ENCODE results near the gene BCL7A.

BCL7A gene

GRCh38 chr12:122005252-122005776 lies 16.4 kb upstream of the BCL7A start:
- H3K27ac ChIP-seq: no peak overlapping the region
- no peaks in the 10 kb centered on the region for H3K36me3 ChIP-seq
- no peak for DNase-seq
- TF ChIP-seq CTCF (IDR thresholded peaks at IDR 0.05; ENCODE audit: low read depth, low read length): no peak
- no peaks in the 10 kb centered on the region for H3K9me3 ChIP-seq (ENCODE audit: severe bottlenecking)
- no peak overlapping the region for H3K4me3 ChIP-seq (ENCODE audit: low read depth, low read length)
- no peaks in the 10 kb centered on the region for H3K27me3 ChIP-seq (ENCODE audit: insufficient read depth, low read depth, severe bottlenecking)

- no peaks in the 10 kb centered on the region for H3K27me3 ChIP-seq (ENCODE audit: insufficient read depth, low read depth, severe bottlenecking)
- no peak overlapping the region for H3K27ac ChIP-seq
- no peak overlapping the region for H3K4me3 ChIP-seq (ENCODE audit: low read depth, low read length)
- DNase-seq: no peak
- H3K36me3 ChIP-seq: no peaks in the 10 kb centered on the region
- no peak for TF ChIP-seq CTCF (IDR thresholded peaks at IDR 0.05; ENCODE audit: low read depth, low read length)
- no peaks in the 10 kb centered on the region for H3K9me3 ChIP-seq (ENCODE audit: severe bottlenecking)
Observed at GRCh38 chr12:122006186-122006926, 15.3 kb upstream of the BCL7A start.

GRCh38 chr12:122009741-122010140 lies 11.9 kb upstream of the BCL7A start:
- TF ChIP-seq CTCF (IDR thresholded peaks at IDR 0.05; ENCODE audit: low read depth, low read length): no peak
- H3K9me3 ChIP-seq (ENCODE audit: severe bottlenecking): no peaks in the 10 kb centered on the region
- H3K36me3 ChIP-seq: no peaks in the 10 kb centered on the region
- no peak for DNase-seq
- no peaks in the 10 kb centered on the region for H3K27me3 ChIP-seq (ENCODE audit: insufficient read depth, low read depth, severe bottlenecking)
- no peak overlapping the region for H3K27ac ChIP-seq
- no peak overlapping the region for H3K4me3 ChIP-seq (ENCODE audit: low read depth, low read length)

DNA sequence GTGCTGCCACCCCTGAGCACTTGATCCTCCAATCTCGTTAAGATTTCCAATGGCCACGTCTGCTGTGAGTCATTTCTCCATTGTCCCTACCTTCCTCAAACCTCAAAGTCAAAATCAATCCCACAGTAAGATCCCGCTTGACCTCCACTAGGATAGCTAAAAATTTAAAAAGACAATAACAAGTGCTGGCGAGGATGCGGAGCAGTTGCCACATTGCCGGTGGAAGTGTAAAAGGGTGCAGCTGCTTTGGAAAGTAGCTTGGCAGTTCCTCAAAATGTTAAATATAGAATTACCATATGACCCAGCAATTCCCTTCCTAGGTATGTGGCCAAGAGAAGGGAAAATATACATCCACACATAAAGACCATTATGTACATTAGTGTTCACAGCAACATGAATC lies 9.5 kb upstream of the BCL7A start:
- no peak overlapping the region for H3K27ac ChIP-seq
- H3K4me3 ChIP-seq (ENCODE audit: low read depth, low read length): no peak overlapping the region
- no peak for DNase-seq
- H3K9me3 ChIP-seq (ENCODE audit: severe bottlenecking): no peaks in the 10 kb centered on the region
- no peaks in the 10 kb centered on the region for H3K36me3 ChIP-seq
- no peaks in the 10 kb centered on the region for H3K27me3 ChIP-seq (ENCODE audit: insufficient read depth, low read depth, severe bottlenecking)
- no peak for TF ChIP-seq CTCF (IDR thresholded peaks at IDR 0.05; ENCODE audit: low read depth, low read length)

DNA sequence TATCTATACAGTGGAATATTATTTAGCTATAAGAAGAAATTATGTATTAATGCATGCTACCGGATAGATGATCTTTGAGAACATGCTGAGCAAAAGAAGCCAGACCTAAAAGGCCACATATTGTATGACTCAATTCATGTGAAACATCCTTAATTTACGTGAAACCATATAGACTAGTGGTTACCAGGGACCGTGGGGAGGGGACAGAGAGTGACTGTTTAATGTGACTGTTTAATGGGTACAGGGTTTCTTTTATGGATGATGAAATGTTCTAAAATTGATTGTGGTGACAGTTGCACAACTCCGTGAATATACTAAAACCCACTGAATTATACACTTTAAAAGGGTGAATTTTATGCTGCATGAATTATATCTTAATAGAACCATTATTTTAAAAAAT lies 8.5 kb upstream of the BCL7A start:
- Histone ChIP-seq H3K9me3 (ENCODE audit: severe bottlenecking) (no peaks in the 10 kb centered on the region), H3K4me3 (ENCODE audit: low read depth, low read length) (no peak overlapping the region), H3K27ac (no peak overlapping the region), H3K27me3 (ENCODE audit: insufficient read depth, low read depth, severe bottlenecking) (no peaks in the 10 kb centered on the region), H3K36me3 (no peaks in the 10 kb centered on the region)
- TF ChIP-seq CTCF (IDR thresholded peaks at IDR 0.05; ENCODE audit: low read depth, low read length): no peak
- no peak for DNase-seq
